SK-N-MC (cell line): ENCODE measurements around the gene ZNF835.

Experiments used
- EZH2 ChIP-seq: fragments of 200-600 bp; sonication (generic); IDR thresholded peaks from one replicate; pipeline ENCODE4 v1.6.1; 2017; ENCODE audit warnings: antibody characterized with exemption
- POLR2AphosphoS5 ChIP-seq: IDR thresholded peaks from 2 replicates; pipeline ENCODE4 v1.6.1; 2012; ENCODE audit warnings: mild to moderate bottlenecking, low read depth, low read length, borderline replicate concordance

DNA sequence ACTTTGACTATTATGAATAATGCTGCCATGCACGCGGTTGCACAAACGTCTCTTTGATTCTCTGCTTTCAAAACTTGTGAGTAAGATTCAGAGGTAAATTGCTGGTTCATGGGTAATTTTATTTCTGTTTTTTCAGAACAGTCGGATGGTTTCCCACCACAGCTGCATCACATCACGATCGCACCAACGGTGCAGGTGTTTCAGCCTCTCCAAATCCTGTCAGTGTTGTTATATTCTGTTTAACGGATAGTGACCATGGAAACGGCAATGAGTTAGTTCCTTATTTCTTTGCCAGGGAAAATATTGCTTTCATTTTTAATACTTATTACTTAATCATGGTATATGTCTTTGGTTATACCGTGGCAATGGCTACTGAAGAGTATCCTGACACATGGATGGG, 19.1 kb upstream of the ZNF835 start:
- TF ChIP-seq POLR2AphosphoS5 (no peak), EZH2 (no peak)
